ENCODE measurements around the gene RNH1.

GRCh38 chr11:504994-505344 is 2.1 kb downstream of the RNH1 start:
- TF ChIP-seq CTCF (IDR thresholded peaks at IDR 0.05; ENCODE audit: insufficient read depth, low read length, poor library complexity, severe bottlenecking) (no peak), EZH2phosphoT487 (conservative IDR thresholded peaks at IDR 0.05; ENCODE audit: low read length) (no peak)
